K562 (cell line): ENCODE results near the gene SENP1.

Source experiments
- CBFB ChIP-seq: sonication (generic); formaldehyde crosslinking; IDR thresholded peaks from 2 replicates; pipeline ENCODE4 v1.4.0; 2020; ENCODE audit warnings: mild to moderate bottlenecking, missing genetic modification reagents
- CTCF ChIP-seq, 3 experiments: IDR thresholded peaks in 2 of 3; conservative IDR thresholded peaks in 1 of 3; 2 replicates each; pipeline ENCODE4 v1.5.1; 2011 to 2012; ENCODE audit warnings: low read length in 3 of 3, mild to moderate bottlenecking in 3 of 3, control low read depth in 2 of 3, improper control_type of control experiment in 1 of 3, inconsistent platforms in 1 of 3, low read depth in 1 of 3, mixed read lengths in 1 of 3, moderate library complexity in 1 of 3; ENCODE audit not compliant: insufficient read depth in 2 of 3
- PHB ChIP-seq: fragments of 250-450 bp; sonication (Bioruptor Pico); IDR thresholded peaks from 2 replicates; pipeline ENCODE4 v1.5.0; 2021
- ZNF780A ChIP-seq: fragments of 250-450 bp; sonication (Bioruptor Pico); IDR thresholded peaks from 2 replicates; pipeline ENCODE4 v1.5.0; 2021; ENCODE audit warnings: mild to moderate bottlenecking

GRCh38 chr12:48070033-48070432 lies 35.8 kb downstream of the SENP1 start:
- TF ChIP-seq PHB (CRISPR knock-in tag) (no peak), CBFB (CRISPR knock-in tag) (no peak), ZNF780A (CRISPR knock-in tag) (no peak), CTCF (IDR thresholded peaks at IDR 0.05 in 2 of 3, conservative IDR thresholded peaks at IDR 0.05 in 1 of 3; ENCODE audit: insufficient read depth in 2 of 3, low read depth in 1 of 3, low read length in 3 of 3) (no peak)
